Neural progenitor cell (in vitro differentiated cells): Measurements from ENCODE around the gene ATP10B. TPM values are rescaled to one million over a fixed set of nuclear protein-coding genes. Genes with fewer than 3 reads are reported as not detected.

Experiments
- DNase-seq: peaks from one replicate; pipeline ENCODE4 v3.0.0-alpha.2; 2016; ENCODE audit warnings: low spot score
- H2AFZ ChIP-seq: fragments of 200-600 bp; sonication (generic); replicated peaks from 2 replicates; pipeline ENCODE4 v1.6.1; 2016; ENCODE audit warnings: antibody characterized with exemption
- H3F3A ChIP-seq: fragments of 200-600 bp; sonication (generic); 2 replicates; pipeline ENCODE4 v1.6.1; 2016; ENCODE audit warnings: antibody characterized with exemption, low read depth
- H3K27ac ChIP-seq: fragments of 200-600 bp; sonication (generic); 2 replicates; pipeline ENCODE4 v1.5.1; 2016; ENCODE audit warnings: mild to moderate bottlenecking
- H3K27me3 ChIP-seq: fragments of 200-600 bp; sonication (generic); 2 replicates; pipeline ENCODE4 v1.6.1; 2016; ENCODE audit warnings: mild to moderate bottlenecking, moderate library complexity
- H3K36me3 ChIP-seq: fragments of 200-600 bp; sonication (generic); 2 replicates; pipeline ENCODE4 v1.5.1; 2016
- H3K4me1 ChIP-seq: fragments of 200-600 bp; sonication (generic); 2 replicates; pipeline ENCODE4 v1.6.1; 2016; ENCODE audit warnings: mixed run types
- H3K4me2 ChIP-seq: fragments of 200-600 bp; sonication (generic); 2 replicates; pipeline ENCODE4 v1.6.1; 2016
- H3K4me3 ChIP-seq: fragments of 200-600 bp; sonication (generic); 2 replicates; pipeline ENCODE4 v1.5.1; 2016
- H3K79me2 ChIP-seq: fragments of 200-600 bp; sonication (generic); 2 replicates; pipeline ENCODE4 v1.6.1; 2016; ENCODE audit warnings: low read depth
- H3K9ac ChIP-seq: fragments of 200-600 bp; sonication (generic); 2 replicates; pipeline ENCODE4 v1.6.1; 2016
- H3K9me3 ChIP-seq: fragments of 200-600 bp; sonication (generic); 2 replicates; pipeline ENCODE4 v1.5.1; 2016; ENCODE audit warnings: low read depth
- H4K20me1 ChIP-seq: fragments of 200-600 bp; sonication (generic); 2 replicates; pipeline ENCODE4 v1.6.1; 2016; ENCODE audit warnings: low read depth
- H3K27ac Mint-ChIP-seq: 3 replicates; pipeline ENCODE4 v1.8.0; 2021; ENCODE audit warnings: mixed read lengths
- H3K27me3 Mint-ChIP-seq: 2 replicates; pipeline ENCODE4 v1.8.0; 2022; ENCODE audit warnings: low read depth, mild to moderate bottlenecking, inconsistent platforms, moderate library complexity, mixed read lengths; ENCODE audit not compliant: insufficient read depth
- H3K36me3 Mint-ChIP-seq: 3 replicates; pipeline ENCODE4 v1.8.0; 2021; ENCODE audit warnings: mixed read lengths
- H3K4me1 Mint-ChIP-seq: 3 replicates; pipeline ENCODE4 v1.8.0; 2021; ENCODE audit warnings: mixed read lengths
- H3K4me3 Mint-ChIP-seq: 3 replicates; pipeline ENCODE4 v1.8.0; 2021; ENCODE audit warnings: mild to moderate bottlenecking, moderate library complexity, mixed read lengths
- H3K9me3 Mint-ChIP-seq: 3 replicates; pipeline ENCODE4 v1.8.0; 2020; ENCODE audit warnings: mixed read lengths
- CTCF ChIP-seq: fragments of 200-600 bp; sonication (generic); IDR thresholded peaks from 2 replicates; pipeline ENCODE4 v1.5.1; 2017; ENCODE audit warnings: antibody characterized with exemption, mild to moderate bottlenecking
- EZH2 ChIP-seq: fragments of 200-600 bp; sonication (generic); IDR thresholded peaks from 2 replicates; pipeline ENCODE4 v1.6.1; 2017; ENCODE audit warnings: antibody characterized with exemption, mild to moderate bottlenecking, moderate library complexity
- EZH2phosphoT487 ChIP-seq: fragments of 200-600 bp; sonication (generic); IDR thresholded peaks from 2 replicates; pipeline ENCODE4 v1.6.1; 2017; ENCODE audit warnings: antibody characterized with exemption
- total RNA-seq: library from RNA; depleted of rRNA; stranded (reverse); fragments of >200 nt; gene quantifications from 2 replicates; pipeline ENCODE4 v1.2.3, GENCODE V29; 2015; ENCODE audit warnings: low replicate concordance

ATP10B gene
- total RNA-seq, 1 donor from 2014 or later, result not detected

GRCh38 chr5:160846642-160847041, 5.4 kb downstream of the ATP10B start:
- DNase-seq, result no peak
- no peak overlapping the region for H3K4me2 ChIP-seq
- no peaks in the 10 kb centered on the region for H3K9me3 ChIP-seq
- Mint-ChIP-seq H3K27me3 (no peaks in the 10 kb centered on the region), H3K9me3 (no peaks in the 10 kb centered on the region), H3K36me3 (no peaks in the 10 kb centered on the region), H3K4me3 (no peak overlapping the region), H3K27ac (no peak overlapping the region), H3K4me1 (no peaks in the 10 kb centered on the region)
- TF ChIP-seq CTCF, result no peak
- no peak for TF ChIP-seq EZH2
- TF ChIP-seq EZH2phosphoT487, result no peak
- H3K36me3 ChIP-seq, result no peaks in the 10 kb centered on the region
- H3K4me3 ChIP-seq, result no peak overlapping the region
- no peak overlapping the region for H3K27ac ChIP-seq
- no peaks in the 10 kb centered on the region for H3K79me2 ChIP-seq
- no peaks in the 10 kb centered on the region for H4K20me1 ChIP-seq
- no peak overlapping the region for H2AFZ ChIP-seq
- no peaks in the 10 kb centered on the region for H3K27me3 ChIP-seq
- no peaks in the 10 kb centered on the region for H3K4me1 ChIP-seq
- no peaks in the 10 kb centered on the region for H3F3A ChIP-seq
- H3K9ac ChIP-seq, result no peak overlapping the region

- Histone ChIP-seq H3K9ac (no peak overlapping the region), H3K79me2 (no peaks in the 10 kb centered on the region), H3F3A (no peaks in the 10 kb centered on the region), H3K27ac (no peak overlapping the region), H3K4me2 (no peak overlapping the region), H3K4me1 (no peaks in the 10 kb centered on the region), H2AFZ (no peak overlapping the region), H3K9me3 (no peaks in the 10 kb centered on the region), H3K27me3 (no peaks in the 10 kb centered on the region), H4K20me1 (no peaks in the 10 kb centered on the region), H3K4me3 (no peak overlapping the region), H3K36me3 (no peaks in the 10 kb centered on the region)
- Mint-ChIP-seq H3K36me3 (no peaks in the 10 kb centered on the region), H3K4me1 (no peaks in the 10 kb centered on the region), H3K9me3 (no peaks in the 10 kb centered on the region), H3K4me3 (no peak overlapping the region), H3K27me3 (no peaks in the 10 kb centered on the region), H3K27ac (no peak overlapping the region)
- TF ChIP-seq EZH2 (no peak), EZH2phosphoT487 (no peak), CTCF (no peak)
- DNase-seq, result no peak
These were observed 7.8 kb downstream of the ATP10B start for GRCh38 chr5:160844177-160844576.

DNA sequence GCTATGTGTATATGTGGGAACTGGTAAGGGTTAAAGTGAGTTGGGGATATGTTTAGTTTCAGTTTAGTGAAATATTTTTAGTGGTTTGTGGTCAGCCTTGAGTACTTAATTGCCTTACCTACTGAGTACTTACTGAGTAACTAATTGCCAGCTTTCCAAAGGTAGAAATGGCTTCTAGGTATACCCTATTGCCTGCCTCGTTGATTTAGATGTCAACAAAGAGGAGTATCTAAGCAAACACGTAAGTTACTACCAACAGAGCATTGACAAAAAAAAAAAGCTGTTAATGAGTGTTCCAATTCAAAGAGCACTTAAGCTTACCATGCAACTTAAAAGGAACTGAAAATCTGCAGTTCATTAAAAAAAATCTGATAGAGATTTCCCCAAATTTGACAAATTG, 8.8 kb downstream of the ATP10B start:
- no peak overlapping the region for H3K4me3 ChIP-seq
- no peaks in the 10 kb centered on the region for H3K4me1 ChIP-seq
- H3F3A ChIP-seq, result no peaks in the 10 kb centered on the region
- H3K9ac ChIP-seq, result no peak overlapping the region
- H3K9me3 ChIP-seq, result no peaks in the 10 kb centered on the region
- H4K20me1 ChIP-seq, result no peaks in the 10 kb centered on the region
- H3K4me2 ChIP-seq, result no peak overlapping the region
- H3K27me3 Mint-ChIP-seq, result no peaks in the 10 kb centered on the region
- no peaks in the 10 kb centered on the region for H3K27me3 ChIP-seq
- no peaks in the 10 kb centered on the region for H3K9me3 Mint-ChIP-seq
- H3K27ac Mint-ChIP-seq, result no peak overlapping the region
- H3K36me3 ChIP-seq, result no peaks in the 10 kb centered on the region
- no peak overlapping the region for H3K4me3 Mint-ChIP-seq
- DNase-seq, result no peak
- H3K4me1 Mint-ChIP-seq, result no peaks in the 10 kb centered on the region
- TF ChIP-seq EZH2 (no peak), EZH2phosphoT487 (no peak), CTCF (no peak)
- no peak overlapping the region for H3K27ac ChIP-seq
- H2AFZ ChIP-seq, result no peak overlapping the region
- H3K79me2 ChIP-seq, result no peaks in the 10 kb centered on the region
- H3K36me3 Mint-ChIP-seq, result no peaks in the 10 kb centered on the region
